NCI-H460 (cell line): ENCODE measurements around the gene DKK3. TPM values are rescaled to one million over a fixed set of nuclear protein-coding genes. Genes with fewer than 3 reads are reported as not detected.

ENCODE experiments used
- DNase-seq: peaks from one replicate; pipeline ENCODE4 v3.0.0-alpha.2; 2016; ENCODE audit warnings: low read depth; ENCODE audit errors: extremely low read depth
- total RNA-seq: library from RNA; depleted of rRNA; stranded (reverse); fragments of >200 nt; shearing (Covaris generic); gene quantifications from 2 replicates; pipeline ENCODE4 v1.2.3, GENCODE V29; 2014

Gene DKK3
- total RNA-seq, 1 experiment from 2014 or later = 0.74 TPM

DNA sequence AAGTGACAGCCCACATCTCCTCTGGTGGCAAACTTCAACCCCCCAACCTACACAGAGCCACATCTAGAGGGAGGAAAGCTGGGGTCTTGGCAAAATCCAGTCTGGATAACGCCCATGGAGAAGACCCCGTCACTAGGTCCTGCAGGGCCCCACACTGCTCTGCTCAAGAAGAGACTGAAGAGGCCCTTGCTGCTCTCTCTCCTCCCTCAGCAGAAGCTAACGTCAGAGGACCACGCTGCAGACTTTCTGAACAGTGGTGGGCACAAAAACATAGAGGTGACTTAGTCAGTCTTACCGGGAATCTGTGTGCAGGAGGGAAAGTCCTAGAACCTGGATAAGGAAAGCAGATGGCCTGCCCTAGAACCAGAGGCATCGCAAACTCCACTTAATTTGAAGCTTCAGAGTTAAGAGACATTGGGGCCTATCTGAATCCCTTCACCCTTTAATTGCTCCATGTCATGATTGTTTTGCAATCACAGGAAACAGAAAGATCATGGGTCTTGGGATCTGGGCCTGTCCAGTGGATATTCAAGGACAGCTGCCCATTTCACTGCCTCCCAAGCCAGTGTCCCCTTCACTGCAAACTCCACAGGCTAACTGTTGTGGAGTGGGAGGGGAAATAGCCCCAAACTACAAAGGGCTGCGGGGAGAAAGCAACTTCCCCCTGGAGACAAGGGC, 1.7 kb downstream of the DKK3 start:
- DNase-seq = no peak

- no peak for DNase-seq
These were observed 3.0 kb downstream of the DKK3 start for GRCh38 chr11:12005476-12005875.

DNA sequence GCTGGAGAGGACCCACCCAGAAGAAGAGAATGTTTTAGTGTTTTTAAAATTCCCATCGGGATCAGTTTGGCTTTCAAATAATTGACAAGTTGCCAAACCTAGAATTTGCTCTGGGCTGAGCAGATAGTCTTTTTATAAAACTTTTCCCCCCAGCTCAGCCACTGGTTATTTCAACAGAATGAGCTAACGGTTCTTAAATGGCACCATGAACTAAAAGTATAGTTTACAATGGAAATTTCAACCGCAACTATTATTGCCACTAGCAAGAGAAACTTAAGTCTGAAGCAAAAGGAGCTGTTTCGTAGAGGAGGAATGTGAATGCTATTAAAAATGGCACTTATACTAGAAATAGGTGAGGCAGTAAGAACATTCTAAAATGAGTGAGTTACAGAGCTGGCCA, 3.4 kb downstream of the DKK3 start:
- DNase-seq = no peak

- no peak for DNase-seq
These were observed 4.6 kb downstream of the DKK3 start for GRCh38 chr11:12003815-12004214.

GRCh38 chr11:12003336-12003735, 5.1 kb downstream of the DKK3 start:
- DNase-seq = no peak

DNA sequence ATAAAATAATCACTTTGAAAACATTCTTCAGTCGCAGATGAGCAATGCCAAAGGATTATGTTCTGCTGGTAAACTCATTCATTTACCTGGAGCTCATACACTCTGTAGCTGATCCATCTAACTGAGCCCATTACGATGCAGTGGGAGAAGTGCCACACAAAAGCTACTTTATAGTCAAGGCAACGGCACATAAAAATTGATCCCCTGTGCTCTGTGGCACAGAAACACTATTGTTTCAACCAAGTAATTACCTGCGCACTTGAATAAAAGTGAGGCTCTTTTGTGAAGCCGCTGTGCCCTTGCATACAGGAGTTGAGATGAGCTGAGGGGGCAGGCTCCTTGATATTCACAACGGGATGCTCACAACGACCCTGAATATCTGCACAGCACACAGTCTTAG, 7.2 kb downstream of the DKK3 start:
- no peak for DNase-seq

DNA sequence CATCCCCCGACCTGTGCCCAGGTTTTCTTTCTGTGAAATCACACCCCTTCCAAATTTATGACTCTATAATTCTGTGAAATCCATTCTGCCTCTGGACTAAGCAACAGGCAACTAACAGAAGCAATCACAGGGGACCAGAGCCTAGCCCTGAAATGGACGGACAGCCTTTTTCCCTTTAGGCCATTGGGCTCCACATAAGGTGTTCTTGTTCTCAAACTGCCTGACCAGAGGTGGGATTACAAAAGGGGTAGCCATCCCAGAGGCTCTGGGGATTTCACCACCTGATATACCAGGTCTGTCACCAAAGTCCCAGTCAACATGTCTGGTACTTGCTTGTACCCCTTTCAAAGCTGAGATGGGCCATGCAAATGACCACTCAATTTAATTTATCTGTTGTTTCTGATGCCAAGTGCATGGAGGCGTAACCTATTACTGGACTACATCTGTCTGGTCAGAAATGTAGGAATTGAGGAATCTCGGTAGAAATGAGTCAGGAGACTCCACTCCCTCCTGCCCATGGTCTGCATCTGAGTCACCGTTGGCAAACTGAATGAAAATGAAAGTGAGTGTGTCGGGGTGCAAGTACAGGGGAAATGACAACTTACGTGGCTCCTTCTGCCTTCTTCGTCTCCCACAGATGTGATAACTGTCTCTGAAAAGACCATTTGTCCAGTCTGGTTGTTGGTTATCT, 10.2 kb downstream of the DKK3 start:
- DNase-seq = no peak

GRCh38 chr11:11997049-11997322, 11.4 kb downstream of the DKK3 start:
- no peak for DNase-seq

DNA sequence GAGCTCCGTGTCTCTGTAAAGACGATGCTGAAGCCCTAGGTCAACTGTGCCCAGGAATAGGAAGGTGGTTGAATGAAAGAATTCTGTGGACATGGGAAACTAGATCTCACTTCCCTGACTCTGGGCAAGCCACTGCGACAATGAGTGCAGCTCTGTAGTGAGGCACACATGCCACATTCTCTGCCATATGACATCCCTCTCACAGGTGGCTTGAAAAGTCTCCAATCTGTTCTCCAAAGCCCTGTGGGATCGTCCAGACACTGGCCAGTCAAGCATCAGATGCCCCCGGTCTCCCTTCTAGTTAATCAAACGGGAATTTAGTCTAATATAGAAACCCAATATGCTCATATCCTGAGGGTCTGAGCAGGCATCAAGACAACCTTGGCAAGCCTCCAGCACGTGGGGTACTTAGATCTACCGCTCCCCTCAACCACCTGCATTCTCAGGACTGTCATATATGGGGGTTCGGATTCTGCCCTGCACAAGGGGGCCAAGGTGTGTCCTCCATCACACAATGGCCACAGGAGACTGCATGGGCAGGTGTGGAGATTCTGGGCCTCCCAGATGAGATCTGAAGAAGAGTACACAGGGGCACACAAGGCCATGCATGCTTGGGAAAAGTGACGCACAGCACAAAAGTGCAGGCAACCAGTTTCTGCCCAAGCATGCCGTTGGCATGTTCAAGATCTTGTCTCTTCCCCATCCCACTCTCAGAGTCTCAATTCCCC, 11.9 kb downstream of the DKK3 start:
- no peak for DNase-seq

- no peak for DNase-seq
These were observed 12.8 kb downstream of the DKK3 start for GRCh38 chr11:11995601-11996000.

GRCh38 chr11:11993839-11994238, 14.6 kb downstream of the DKK3 start:
- DNase-seq = peak; percentile 15

- no peak for DNase-seq
These were observed 15.9 kb downstream of the DKK3 start for GRCh38 chr11:11992257-11993212.

- DNase-seq = no peak
These were observed 18.4 kb downstream of the DKK3 start for GRCh38 chr11:11989774-11990744.

DNA sequence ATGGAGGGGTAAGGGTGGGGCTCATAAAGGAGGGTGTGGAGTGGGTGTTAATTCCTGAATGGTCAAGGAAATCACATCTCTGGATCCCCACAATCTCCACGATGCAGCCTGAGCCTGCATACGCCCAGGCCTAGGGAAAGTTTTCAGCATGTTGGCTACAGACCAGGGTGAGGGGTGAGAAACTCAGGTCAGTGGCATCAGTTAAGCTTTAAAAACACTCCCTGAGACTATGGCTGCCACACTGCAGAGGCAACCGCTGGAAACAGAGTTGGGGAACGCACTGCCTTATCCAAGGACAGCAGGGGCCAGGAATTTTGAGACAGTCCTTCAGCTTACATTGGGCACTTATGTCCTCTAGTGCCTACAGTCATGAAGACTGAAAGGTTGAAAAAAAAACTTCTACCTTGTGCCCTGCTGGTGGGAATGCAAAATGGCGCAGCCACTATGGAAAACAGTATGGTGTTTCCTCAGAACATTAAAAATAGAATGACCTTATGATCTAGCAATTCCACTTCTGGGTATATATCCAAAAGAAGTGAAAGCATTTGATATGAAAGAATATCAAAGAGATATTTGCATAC, 19.7 kb downstream of the DKK3 start:
- DNase-seq = no peak

DNA sequence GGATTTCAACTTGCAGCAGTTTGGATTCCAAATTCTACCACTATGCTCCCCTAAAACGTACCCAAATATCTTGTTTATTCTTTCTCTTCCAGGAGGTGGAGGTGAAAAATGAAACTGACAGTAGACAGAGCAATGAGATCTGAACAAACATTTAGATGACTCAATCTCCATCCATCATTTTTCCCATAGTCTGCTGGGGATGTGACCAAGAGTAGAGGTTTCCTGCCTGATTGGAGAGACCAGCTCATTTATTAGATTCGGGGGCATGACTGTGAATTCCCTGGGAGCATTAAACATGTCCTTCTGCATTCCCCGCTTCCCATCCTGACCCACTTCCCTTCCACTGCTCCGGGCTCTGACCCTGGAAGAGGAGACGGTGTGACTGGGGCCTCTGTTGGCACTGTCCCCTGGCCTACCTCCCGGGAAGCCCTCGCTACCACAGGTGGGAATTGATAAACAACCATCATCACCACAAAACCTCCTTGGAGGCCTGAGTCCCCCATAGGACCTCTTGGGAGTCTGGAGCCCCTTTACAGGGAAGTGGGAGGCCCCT, 20.3 kb downstream of the DKK3 start:
- DNase-seq = no peak

DNA sequence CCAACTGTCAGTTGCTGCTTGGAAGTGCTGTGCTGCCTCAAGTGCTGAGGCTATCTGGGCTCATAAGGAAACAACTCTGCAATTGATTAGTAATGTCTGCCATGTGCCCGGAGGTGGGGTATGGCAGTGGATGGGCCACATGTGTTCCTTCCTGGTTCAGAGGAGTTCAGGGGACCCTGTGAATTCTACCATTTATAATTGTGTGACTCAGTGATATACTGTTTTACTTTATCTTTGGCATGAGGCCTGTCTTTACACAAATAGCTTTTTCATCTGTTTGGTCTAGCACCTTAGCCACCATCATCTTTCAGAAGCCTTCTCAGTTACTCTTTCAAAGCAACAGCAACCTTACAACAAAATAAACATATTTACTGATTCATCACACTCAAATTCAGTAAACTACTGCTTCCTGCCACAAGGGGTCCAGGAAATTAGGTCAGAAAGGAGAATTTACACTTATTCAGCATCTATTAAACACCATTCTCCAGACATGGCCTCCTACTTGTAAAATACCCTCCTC, 20.9 kb downstream of the DKK3 start:
- no peak for DNase-seq

DNA sequence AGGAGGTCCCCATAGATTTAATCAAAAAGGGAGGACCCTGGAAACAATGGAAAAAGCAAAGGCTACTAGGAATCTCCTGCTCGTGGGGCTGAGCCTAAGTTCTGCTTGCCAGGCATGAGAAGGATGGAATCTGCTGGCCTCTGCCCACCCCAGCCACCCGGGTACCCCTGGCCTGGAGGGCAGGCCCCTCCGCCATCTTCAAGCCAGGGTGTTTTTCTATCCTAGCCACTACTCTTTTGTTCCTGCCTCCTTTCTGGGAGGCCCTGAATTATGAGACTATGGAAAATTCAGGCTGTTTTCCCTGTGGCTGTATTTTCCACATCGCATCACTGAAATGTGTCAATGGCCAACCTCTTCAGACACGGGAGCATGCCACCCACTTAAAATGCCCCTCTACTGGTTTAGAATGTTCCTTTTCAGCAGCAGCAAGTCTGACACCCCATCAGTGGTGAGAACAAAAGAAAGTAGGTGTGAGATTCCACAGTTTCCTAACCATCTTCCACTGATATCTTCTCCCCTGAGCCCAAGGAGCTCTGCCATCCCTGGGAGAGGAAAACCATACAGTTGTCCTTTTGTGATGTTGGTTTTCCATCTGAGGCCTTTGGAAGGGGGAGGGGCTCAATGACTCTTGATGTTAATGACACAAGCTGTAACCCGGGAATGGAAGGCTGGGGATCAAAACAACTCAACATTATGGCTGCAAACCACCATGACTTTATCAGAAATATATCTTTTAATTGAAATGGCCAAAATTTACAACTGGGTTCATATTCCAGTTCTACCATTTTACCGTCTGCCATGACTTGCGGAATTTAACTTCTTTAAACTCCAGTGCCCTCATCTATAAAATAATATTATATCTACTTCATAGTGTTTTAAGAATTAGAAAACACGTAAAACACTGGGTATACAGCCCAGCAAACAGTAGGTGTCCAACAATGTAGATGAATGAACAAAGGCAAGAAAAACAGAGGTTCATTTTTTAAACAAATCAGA, 22.2 kb downstream of the DKK3 start:
- DNase-seq = no peak
